ENCODE results near the gene EYA2. TPM values are rescaled to one million over a fixed set of nuclear protein-coding genes. Genes with fewer than 3 reads are reported as not detected.

The EYA2 gene
- total RNA-seq, 1 experiment from 2014 or later: 0.33 TPM

GRCh38 chr20:47233333-47234188, 338.9 kb downstream of the EYA2 start:
- no peaks in the 10 kb centered on the region for H4K20me1 ChIP-seq (ENCODE audit: low read length)
- no peaks in the 10 kb centered on the region for H3K9me2 ChIP-seq (replicated peaks; ENCODE audit: low read length)
- no peaks in the 10 kb centered on the region for H3F3A ChIP-seq (ENCODE audit: low read length, unreplicated experiment)
- H3K9me3 ChIP-seq (ENCODE audit: low read length): no peaks in the 10 kb centered on the region
- peaks cover 33% of the 10 kb centered on the region for H3K36me3 ChIP-seq (ENCODE audit: low read depth, low read length)
- ATAC-seq: no peak
- no peak overlapping the region for H3K27ac ChIP-seq (ENCODE audit: low read length)
- no peak for DNase-seq
- BruUV-seq (replicated peaks): no TSS peak
- no peak for TF ChIP-seq EZH2phosphoT487 (IDR thresholded peaks at IDR 0.05; ENCODE audit: borderline replicate concordance, low read length)
- H3K9ac ChIP-seq (ENCODE audit: low read length): no peak overlapping the region
- CTCF ChIA-PET: no interaction called here
- no peak overlapping the region for H3K4me3 ChIP-seq (ENCODE audit: low read length)
- no peaks in the 10 kb centered on the region for H3K4me1 ChIP-seq (ENCODE audit: insufficient read depth, low read length)
- H2AFZ ChIP-seq (ENCODE audit: low read length): no peak overlapping the region
- H3K27me3 ChIP-seq (ENCODE audit: low read length): no peaks in the 10 kb centered on the region
- H3K4me2 ChIP-seq (ENCODE audit: low read length): no peak overlapping the region
- no peaks in the 10 kb centered on the region for H3K79me2 ChIP-seq (ENCODE audit: low read length)
- POLR2A ChIA-PET (ENCODE audit: unreplicated experiment): no interaction called here
- intact Hi-C loops (cut with micrococcal nuclease): no loop called here

GRCh38 chr20:47235111-47235510, 340.5 kb downstream of the EYA2 start:
- no peaks in the 10 kb centered on the region for H4K20me1 ChIP-seq (ENCODE audit: low read length)
- peaks cover 29% of the 10 kb centered on the region for H3K36me3 ChIP-seq (ENCODE audit: low read depth, low read length)
- H2AFZ ChIP-seq (ENCODE audit: low read length): no peak overlapping the region
- DNase-seq (no peak), ATAC-seq (no peak)
- H3K27ac ChIP-seq (ENCODE audit: low read length): no peak overlapping the region
- BruUV-seq (replicated peaks): no TSS peak
- POLR2A ChIA-PET (ENCODE audit: unreplicated experiment): no interaction called here
- H3K4me1 ChIP-seq (ENCODE audit: insufficient read depth, low read length): no peaks in the 10 kb centered on the region
- CTCF ChIA-PET: no interaction called here
- no peaks in the 10 kb centered on the region for H3K9me3 ChIP-seq (ENCODE audit: low read length)
- H3K27me3 ChIP-seq (ENCODE audit: low read length): no peaks in the 10 kb centered on the region
- H3K79me2 ChIP-seq (ENCODE audit: low read length): no peaks in the 10 kb centered on the region
- TF ChIP-seq EZH2 (IDR thresholded peaks at IDR 0.05; ENCODE audit: low read length, unreplicated experiment) (no peak), EZH2phosphoT487 (IDR thresholded peaks at IDR 0.05; ENCODE audit: borderline replicate concordance, low read length) (no peak), CTCF (conservative IDR thresholded peaks at IDR 0.05; ENCODE audit: low read depth, low read length) (no peak)
- no peak overlapping the region for H3K9ac ChIP-seq (ENCODE audit: low read length)
- no peak overlapping the region for H3K4me3 ChIP-seq (ENCODE audit: low read length)
- H3K9me2 ChIP-seq (replicated peaks; ENCODE audit: low read length): no peaks in the 10 kb centered on the region
- no peak overlapping the region for H3K4me2 ChIP-seq (ENCODE audit: low read length)
- intact Hi-C loops (cut with micrococcal nuclease): no loop called here
- H3F3A ChIP-seq (ENCODE audit: low read length, unreplicated experiment): no peaks in the 10 kb centered on the region

- no peaks in the 10 kb centered on the region for H3K79me2 ChIP-seq (ENCODE audit: low read length)
- no TSS peak for BruUV-seq (replicated peaks)
- no peak overlapping the region for H3K9ac ChIP-seq (ENCODE audit: low read length)
- no peak overlapping the region for H2AFZ ChIP-seq (ENCODE audit: low read length)
- H3K4me2 ChIP-seq (ENCODE audit: low read length): no peak overlapping the region
- TF ChIP-seq EZH2 (IDR thresholded peaks at IDR 0.05; ENCODE audit: low read length, unreplicated experiment): no peak
- TF ChIP-seq CTCF (conservative IDR thresholded peaks at IDR 0.05; ENCODE audit: low read depth, low read length): no peak
- TF ChIP-seq EZH2phosphoT487 (IDR thresholded peaks at IDR 0.05; ENCODE audit: borderline replicate concordance, low read length): no peak
- peaks cover 29% of the 10 kb centered on the region for H3K36me3 ChIP-seq (ENCODE audit: low read depth, low read length)
- H3K4me1 ChIP-seq (ENCODE audit: insufficient read depth, low read length): no peaks in the 10 kb centered on the region
- no peak overlapping the region for H3K27ac ChIP-seq (ENCODE audit: low read length)
- no peaks in the 10 kb centered on the region for H4K20me1 ChIP-seq (ENCODE audit: low read length)
- no peak for ATAC-seq
- H3F3A ChIP-seq (ENCODE audit: low read length, unreplicated experiment): no peaks in the 10 kb centered on the region
- H3K4me3 ChIP-seq (ENCODE audit: low read length): no peak overlapping the region
- DNase-seq: no peak
- ChIA-PET CTCF (no interaction called here), POLR2A (ENCODE audit: unreplicated experiment) (no interaction called here)
- H3K9me3 ChIP-seq (ENCODE audit: low read length): no peaks in the 10 kb centered on the region
- no peaks in the 10 kb centered on the region for H3K9me2 ChIP-seq (replicated peaks; ENCODE audit: low read length)
- intact Hi-C loops (cut with micrococcal nuclease): no loop called here
- H3K27me3 ChIP-seq (ENCODE audit: low read length): no peaks in the 10 kb centered on the region
Measured at GRCh38 chr20:47235853-47236638, 341.4 kb downstream of the EYA2 start.
